ENCODE results near the gene ZNF391. TPM values are rescaled to one million over a fixed set of nuclear protein-coding genes. Genes with fewer than 3 reads are reported as not detected.

ZNF391 gene
- total and polyA plus RNA-seq, 3 donors from 2014 or later, result 11.8 to 13.1 (median 12.5) TPM

DNA sequence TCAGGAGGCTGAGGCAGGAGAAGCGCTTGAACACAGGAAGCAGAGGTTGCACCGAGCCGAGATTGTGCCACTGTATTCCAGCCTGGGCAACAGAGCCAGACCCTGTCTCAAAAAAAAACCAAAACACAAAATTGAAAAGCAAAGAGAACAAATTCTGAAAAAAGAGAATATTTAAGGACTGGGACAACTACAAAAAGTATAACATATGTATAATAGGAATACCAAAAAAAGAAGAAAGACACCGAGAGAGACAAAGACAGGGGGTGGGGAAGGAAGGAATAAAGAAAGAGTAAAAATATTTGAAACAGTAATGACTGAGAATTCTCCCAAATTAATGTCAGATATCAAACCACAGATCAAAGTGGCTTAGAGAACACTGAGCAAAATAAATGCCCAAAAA, 5.5 kb upstream of the ZNF391 start:
- intact Hi-C loops (cut with DNase I; ENCODE audit: low total_unique reads), result no loop called here
- Histone ChIP-seq H3K9me3 (no peaks in the 10 kb centered on the region), H3K27me3 (no peaks in the 10 kb centered on the region), H3K27ac (no peak overlapping the region), H3K4me3 (no peak overlapping the region), H3K4me1 (no peaks in the 10 kb centered on the region), H3K36me3 (ENCODE audit: low read depth, missing control alignments) (no peaks in the 10 kb centered on the region)
- TF ChIP-seq POLR2A (IDR thresholded peaks at IDR 0.05) (no peak), CTCF (IDR thresholded peaks at IDR 0.05) (no peak)
- no peak for DNase-seq
- WGBS, 2 donors, result 70 to 86% methylated on average over 4 of the region's 4 CpGs

DNA sequence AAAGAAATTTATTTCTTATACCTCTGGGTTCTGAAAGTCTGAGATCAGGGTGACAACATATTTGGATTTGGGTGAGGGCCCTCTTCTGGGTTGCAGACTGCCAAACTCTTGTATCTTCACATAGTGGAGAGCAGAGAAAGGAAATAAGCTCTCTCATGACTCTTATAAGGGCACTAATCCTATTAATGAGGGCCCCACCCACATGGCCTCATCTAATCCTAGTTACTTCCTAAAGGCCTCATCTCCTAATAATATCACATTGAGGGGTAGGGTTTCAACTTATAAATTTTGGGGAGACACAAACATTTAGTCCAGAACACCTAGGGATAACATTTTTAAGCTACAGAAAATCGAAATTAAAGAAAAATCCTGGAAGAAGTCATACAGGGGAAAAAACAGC, 5.1 kb upstream of the ZNF391 start:
- H3K9me3 ChIP-seq, result no peaks in the 10 kb centered on the region
- intact Hi-C loops (cut with DNase I; ENCODE audit: low total_unique reads), result no loop called here
- WGBS, 2 donors, result 75 to 79% methylated on average over 1 of the region's 1 CpG

DNA sequence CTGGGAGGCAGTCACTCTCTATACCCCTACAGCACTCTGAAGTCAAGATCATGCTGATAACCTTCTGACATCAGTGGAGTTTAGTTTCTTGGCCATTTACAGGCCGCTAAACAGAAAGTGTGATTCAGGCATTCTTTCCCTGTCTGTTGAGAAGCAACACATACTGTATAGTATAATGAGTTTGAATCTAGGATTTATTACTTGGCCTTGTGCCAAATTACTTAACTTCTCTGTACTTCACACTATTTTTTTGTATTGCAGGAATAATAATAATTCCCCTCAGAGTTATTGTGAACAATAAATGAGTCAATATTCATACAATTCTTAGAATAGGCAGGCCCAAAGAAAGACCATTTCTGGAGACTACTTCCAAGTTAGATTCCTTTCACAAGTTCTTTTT, 4.1 kb downstream of the ZNF391 start:
- DNase-seq, result no peak
- TF ChIP-seq POLR2A (IDR thresholded peaks at IDR 0.05), result no peak
- no peak for TF ChIP-seq CTCF (IDR thresholded peaks at IDR 0.05)
- no peaks in the 10 kb centered on the region for H3K4me1 ChIP-seq
- no peaks in the 10 kb centered on the region for H3K9me3 ChIP-seq
- H3K27me3 ChIP-seq, result no peaks in the 10 kb centered on the region
- intact Hi-C loops (cut with DNase I; ENCODE audit: low total_unique reads), result no loop called here
- H3K27ac ChIP-seq, result no peak overlapping the region
- 55 to 86% methylated on average over 1 of the region's 1 CpG for WGBS, 2 donors
- no peak overlapping the region for H3K4me3 ChIP-seq
- no peaks in the 10 kb centered on the region for H3K36me3 ChIP-seq (ENCODE audit: low read depth, missing control alignments)

More for the DNA sequence above, 5.1 kb upstream of the ZNF391 start:
- no peaks in the 10 kb centered on the region for H3K36me3 ChIP-seq (ENCODE audit: low read depth, missing control alignments)
- no peaks in the 10 kb centered on the region for H3K27me3 ChIP-seq
- no peaks in the 10 kb centered on the region for H3K4me1 ChIP-seq
- no peak overlapping the region for H3K4me3 ChIP-seq
- no peak for DNase-seq
- no peak overlapping the region for H3K27ac ChIP-seq
- TF ChIP-seq POLR2A (IDR thresholded peaks at IDR 0.05), result no peak
- no peak for TF ChIP-seq CTCF (IDR thresholded peaks at IDR 0.05)

GRCh38 chr6:27394073-27394472, 5.5 kb downstream of the ZNF391 start:
- 73 to 96% methylated on average over 1 of the region's 1 CpG for WGBS, 2 donors
- no peak for DNase-seq

More at GRCh38 chr6:27394073-27394472, 5.5 kb downstream of the ZNF391 start:
- intact Hi-C loops (cut with DNase I; ENCODE audit: low total_unique reads), result no loop called here
- Histone ChIP-seq H3K9me3 (no peaks in the 10 kb centered on the region), H3K36me3 (ENCODE audit: low read depth, missing control alignments) (no peaks in the 10 kb centered on the region), H3K27me3 (no peaks in the 10 kb centered on the region), H3K4me1 (no peaks in the 10 kb centered on the region), H3K27ac (no peak overlapping the region), H3K4me3 (no peak overlapping the region)
- no peak for TF ChIP-seq POLR2A (IDR thresholded peaks at IDR 0.05)
- no peak for TF ChIP-seq CTCF (IDR thresholded peaks at IDR 0.05)
